GM12864 (cell line): ENCODE data around the gene PIK3R6.
"Not testable (repeated sequence)": the region's sequence is repeated elsewhere in the genome, so short reads cannot be mapped to it uniquely, and the experiment has no call there.

ENCODE experiments used
- DNase-seq: peaks from one replicate; pipeline ENCODE4 v3.0.0-alpha.2; 2011; ENCODE audit warnings: low read depth
- H3K4me3 ChIP-seq: 2 replicates; pipeline ENCODE4 v1.5.1; 2011; ENCODE audit warnings: mild to moderate bottlenecking, low read depth, low read length, control low read depth
- TF ChIP-seq, protein P1 (sequence below): IDR thresholded peaks from 2 replicates; pipeline ENCODE4 v1.5.1; 2011; ENCODE audit warnings: low read depth, mild to moderate bottlenecking, moderate library complexity, low read length, control low read depth, inconsistent platforms; ENCODE audit errors: missing control alignments

Gene PIK3R6

DNA sequence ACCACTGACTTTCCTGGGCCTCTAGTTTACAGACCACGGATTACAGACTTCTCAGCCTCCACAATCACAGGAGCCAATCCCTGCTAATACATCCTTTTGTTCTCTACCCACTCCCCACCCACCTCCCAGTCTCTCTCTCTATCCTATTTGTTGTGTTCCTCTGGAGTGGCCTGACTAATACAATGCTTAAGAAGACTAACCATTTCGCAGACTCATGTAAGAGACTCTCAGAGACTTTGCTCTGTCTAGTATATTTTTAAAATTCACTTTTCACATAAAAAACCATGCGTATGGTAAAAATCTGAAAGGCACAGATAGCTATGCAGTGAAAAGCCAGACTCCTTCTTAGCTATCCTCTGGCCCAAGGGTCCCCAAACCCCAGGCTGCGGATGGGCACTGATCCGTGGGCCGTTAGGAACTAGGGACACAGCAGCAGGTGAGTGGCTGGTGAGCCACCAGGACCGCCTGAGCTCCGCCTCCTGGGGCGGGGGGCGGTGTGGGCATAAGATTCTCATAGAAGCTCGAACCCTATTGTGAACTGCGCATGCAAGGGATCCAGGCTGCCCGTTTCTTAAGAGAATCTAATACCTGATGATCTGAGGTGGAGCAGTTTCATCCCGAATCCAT is 7.6 kb downstream of the PIK3R6 start:
- TF ChIP-seq, protein P1, sequence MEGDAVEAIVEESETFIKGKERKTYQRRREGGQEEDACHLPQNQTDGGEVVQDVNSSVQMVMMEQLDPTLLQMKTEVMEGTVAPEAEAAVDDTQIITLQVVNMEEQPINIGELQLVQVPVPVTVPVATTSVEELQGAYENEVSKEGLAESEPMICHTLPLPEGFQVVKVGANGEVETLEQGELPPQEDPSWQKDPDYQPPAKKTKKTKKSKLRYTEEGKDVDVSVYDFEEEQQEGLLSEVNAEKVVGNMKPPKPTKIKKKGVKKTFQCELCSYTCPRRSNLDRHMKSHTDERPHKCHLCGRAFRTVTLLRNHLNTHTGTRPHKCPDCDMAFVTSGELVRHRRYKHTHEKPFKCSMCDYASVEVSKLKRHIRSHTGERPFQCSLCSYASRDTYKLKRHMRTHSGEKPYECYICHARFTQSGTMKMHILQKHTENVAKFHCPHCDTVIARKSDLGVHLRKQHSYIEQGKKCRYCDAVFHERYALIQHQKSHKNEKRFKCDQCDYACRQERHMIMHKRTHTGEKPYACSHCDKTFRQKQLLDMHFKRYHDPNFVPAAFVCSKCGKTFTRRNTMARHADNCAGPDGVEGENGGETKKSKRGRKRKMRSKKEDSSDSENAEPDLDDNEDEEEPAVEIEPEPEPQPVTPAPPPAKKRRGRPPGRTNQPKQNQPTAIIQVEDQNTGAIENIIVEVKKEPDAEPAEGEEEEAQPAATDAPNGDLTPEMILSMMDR = no peak
- peak overlapping the region; percentile 18; the same call in 1 of the 2 replicates for H3K4me3 ChIP-seq
- no peak for DNase-seq

DNA sequence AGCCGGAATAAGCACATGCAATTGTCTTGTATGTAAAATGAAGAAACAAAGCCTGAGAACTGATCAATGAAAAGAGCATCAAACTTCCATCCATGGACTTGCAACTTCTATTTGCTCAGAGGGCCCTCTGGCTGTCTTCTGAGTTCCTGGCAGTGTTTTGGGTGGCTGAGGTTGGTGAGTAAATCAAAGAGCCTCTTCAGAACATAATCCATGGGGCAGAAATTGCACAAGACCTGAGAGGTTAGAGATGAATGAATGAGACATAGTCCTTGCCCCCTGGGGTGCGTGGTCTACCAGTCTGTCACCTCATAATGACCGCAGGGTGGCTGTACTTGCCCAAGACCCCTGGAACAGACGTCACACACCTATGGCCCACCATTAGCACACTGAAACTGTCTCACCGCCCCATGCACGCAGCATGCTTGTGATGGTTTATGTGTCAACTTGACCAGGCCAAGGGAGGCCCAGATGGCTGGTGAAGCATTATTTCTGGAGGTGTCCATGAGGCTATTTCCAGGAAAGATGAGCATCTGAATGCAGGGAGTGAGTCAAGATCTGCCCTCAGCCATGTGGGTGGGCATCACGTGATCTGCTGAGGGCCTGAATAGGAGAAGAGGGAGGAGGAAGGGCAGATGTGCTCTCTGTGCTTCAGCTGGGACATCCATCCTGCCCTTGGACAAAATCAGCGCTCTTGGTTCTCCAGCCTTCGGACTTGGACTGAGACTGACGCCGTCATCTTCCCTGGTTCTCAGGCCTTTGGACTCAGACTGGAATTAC is 8.3 kb downstream of the PIK3R6 start:
- TF ChIP-seq, protein P1 = no peak
- peak overlapping the region; percentile 18; the same call in 1 of the 2 replicates for H3K4me3 ChIP-seq
- no peak for DNase-seq

- TF ChIP-seq, protein P1 = no peak
- DNase-seq = peak; percentile 90
Measured at GRCh38 chr17:8857919-8858318, 9.6 kb downstream of the PIK3R6 start.

DNA sequence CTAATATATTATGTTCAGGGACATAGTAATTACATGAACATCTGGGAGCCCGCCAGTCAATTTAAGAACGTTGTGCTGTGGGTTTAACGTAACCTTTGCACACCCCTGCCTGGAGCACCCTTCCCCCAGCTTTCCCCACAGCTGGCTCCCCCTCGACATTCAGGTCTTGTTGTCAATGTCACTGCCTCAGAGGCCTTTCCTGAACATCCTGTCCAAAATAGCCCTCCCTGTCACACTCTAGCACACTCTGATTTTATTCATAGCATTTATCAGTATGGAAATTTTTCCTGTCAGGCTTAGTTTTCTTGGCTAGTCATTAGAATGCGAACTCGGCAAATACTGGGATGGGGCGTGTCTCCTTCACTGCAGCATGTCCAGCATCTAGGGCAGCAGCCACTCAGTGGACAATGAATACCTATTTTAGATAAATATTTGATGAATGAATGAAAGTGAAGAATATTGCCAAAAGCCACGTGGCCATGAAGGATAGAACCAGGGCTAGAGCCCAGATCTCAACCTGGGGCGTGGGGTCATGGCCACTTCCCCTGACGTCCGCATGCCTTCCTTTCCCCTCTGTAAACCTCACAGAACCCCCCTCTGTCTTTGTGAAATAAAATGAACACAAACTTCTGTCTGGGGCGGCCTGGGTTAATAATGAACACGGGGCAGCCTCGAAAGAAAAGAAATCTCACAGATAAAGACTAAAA is 10.5 kb downstream of the PIK3R6 start:
- peak overlapping the region; percentile 24; the same call in 1 of the 2 replicates for H3K4me3 ChIP-seq
- DNase-seq = no peak
- TF ChIP-seq, protein P1 = no peak

More at GRCh38 chr17:8857919-8858318, 9.6 kb downstream of the PIK3R6 start:
- no peak overlapping the region; the same call in 1 of the 2 replicates for H3K4me3 ChIP-seq

DNA sequence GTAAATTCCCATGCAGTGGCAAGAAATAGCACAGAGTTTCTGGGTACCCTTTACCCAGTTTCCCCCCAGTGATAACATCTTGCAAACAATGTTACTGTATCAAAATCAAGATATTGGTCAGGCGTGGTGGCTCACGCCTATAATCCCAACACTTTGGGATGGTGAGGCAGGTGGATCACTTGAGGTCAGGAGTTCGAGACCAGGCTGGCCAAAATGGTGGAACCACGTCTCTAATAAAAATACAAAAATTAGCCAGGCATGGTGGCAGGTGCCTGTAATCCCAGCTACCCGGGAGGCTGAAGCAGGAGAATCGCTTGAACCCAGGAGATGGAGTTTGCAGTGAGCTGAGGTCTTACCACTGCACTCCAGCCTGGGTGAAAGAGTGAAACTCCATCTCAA is 11.3 kb downstream of the PIK3R6 start:
- DNase-seq = not testable (repeated sequence)
- H3K4me3 ChIP-seq = peak overlapping the region; percentile 12; the same call in 1 of the 2 replicates

- peak; percentile 93 for DNase-seq
- TF ChIP-seq, protein P1 = no peak
- peak overlapping the region; percentile 2; the same call in 1 of the 2 replicates for H3K4me3 ChIP-seq
Measured at GRCh38 chr17:8855477-8856204, 11.8 kb downstream of the PIK3R6 start.
